RWPE1 (cell line): ENCODE data around the gene ZCCHC2.

Source experiments
- CTCF ChIA-PET: fragments of 350-600 bp; sonication (Branson Sonifier 250); formaldehyde crosslinking; extraction: SDS; loops from one replicate; lab custom pipeline; 2021; lab: Yijun Ruan, JAX
- POLR2A ChIA-PET: fragments of 400-600 bp; formaldehyde crosslinking; extraction: SDS; loops from one replicate; lab custom pipeline; 2020; ENCODE audit warnings: antibody characterized with exemption; ENCODE audit not compliant: low non-redundant PET; lab: Yijun Ruan, JAX
- DNase-seq: peaks from one replicate; pipeline ENCODE4 v3.0.0; 2012; ENCODE audit warnings: low spot score
- H3K27ac ChIP-seq: fragments of 450-650 bp; 2 replicates; pipeline ENCODE4 v1.5.1; 2017
- CTCF ChIP-seq: fragments of 450-650 bp; conservative IDR thresholded peaks from 2 replicates; pipeline ENCODE4 v1.5.1; 2017; ENCODE audit warnings: low read depth, mild to moderate bottlenecking

Gene ZCCHC2

GRCh38 chr18:62531931-62532330, 9.1 kb downstream of the ZCCHC2 start:
- no peak for TF ChIP-seq CTCF
- no peak overlapping the region for H3K27ac ChIP-seq
- POLR2A ChIA-PET, result no interaction called here
- CTCF ChIA-PET, result no interaction called here
- no peak for DNase-seq

- no peak for TF ChIP-seq CTCF
- no peak for DNase-seq
- ChIA-PET CTCF (no interaction called here), POLR2A (no interaction called here)
- no peak overlapping the region for H3K27ac ChIP-seq
Observed at GRCh38 chr18:62536005-62536404, 13.2 kb downstream of the ZCCHC2 start.

GRCh38 chr18:62537042-62537894, 14.4 kb downstream of the ZCCHC2 start:
- DNase-seq, result no peak
- TF ChIP-seq CTCF, result no peak
- POLR2A ChIA-PET, result no interaction called here
- CTCF ChIA-PET, result no interaction called here
- no peak overlapping the region for H3K27ac ChIP-seq

GRCh38 chr18:62537946-62538345, 15.1 kb downstream of the ZCCHC2 start:
- TF ChIP-seq CTCF, result no peak
- ChIA-PET POLR2A (no interaction called here), CTCF (no interaction called here)
- H3K27ac ChIP-seq, result no peak overlapping the region
- peak; percentile 32 for DNase-seq

GRCh38 chr18:62538881-62539280, 16.1 kb downstream of the ZCCHC2 start:
- no peak for DNase-seq
- no peak overlapping the region for H3K27ac ChIP-seq
- CTCF ChIA-PET, result interaction anchor here (0.6 kb wide), 1 partner anchor 983 kb away, joined by 3 read pairs; no protein-coding TSS in a partner anchor
- no peak for TF ChIP-seq CTCF
- POLR2A ChIA-PET, result no interaction called here

- H3K27ac ChIP-seq, result no peak overlapping the region
- no peak for TF ChIP-seq CTCF
- POLR2A ChIA-PET, result no interaction called here
- CTCF ChIA-PET, result interaction anchor here (0.6 kb wide), 1 partner anchor 1059 kb away, joined by 4 read pairs; no protein-coding TSS in a partner anchor
- DNase-seq, result no peak
Observed at GRCh38 chr18:62539284-62540165, 16.7 kb downstream of the ZCCHC2 start.
